NCI-H1436 treated with DMSO at 0.1 percent for 48 hours (cell line): Measurements from ENCODE around the gene RALY.
"Not testable (repeated sequence)": the region's sequence is repeated elsewhere in the genome, so short reads cannot be mapped to it uniquely, and the experiment has no call there.

Source experiments
- DNase-seq: peaks from one replicate; lab custom pipeline; 2025; lab: John Stamatoyannopoulos, UW

The RALY gene

DNA sequence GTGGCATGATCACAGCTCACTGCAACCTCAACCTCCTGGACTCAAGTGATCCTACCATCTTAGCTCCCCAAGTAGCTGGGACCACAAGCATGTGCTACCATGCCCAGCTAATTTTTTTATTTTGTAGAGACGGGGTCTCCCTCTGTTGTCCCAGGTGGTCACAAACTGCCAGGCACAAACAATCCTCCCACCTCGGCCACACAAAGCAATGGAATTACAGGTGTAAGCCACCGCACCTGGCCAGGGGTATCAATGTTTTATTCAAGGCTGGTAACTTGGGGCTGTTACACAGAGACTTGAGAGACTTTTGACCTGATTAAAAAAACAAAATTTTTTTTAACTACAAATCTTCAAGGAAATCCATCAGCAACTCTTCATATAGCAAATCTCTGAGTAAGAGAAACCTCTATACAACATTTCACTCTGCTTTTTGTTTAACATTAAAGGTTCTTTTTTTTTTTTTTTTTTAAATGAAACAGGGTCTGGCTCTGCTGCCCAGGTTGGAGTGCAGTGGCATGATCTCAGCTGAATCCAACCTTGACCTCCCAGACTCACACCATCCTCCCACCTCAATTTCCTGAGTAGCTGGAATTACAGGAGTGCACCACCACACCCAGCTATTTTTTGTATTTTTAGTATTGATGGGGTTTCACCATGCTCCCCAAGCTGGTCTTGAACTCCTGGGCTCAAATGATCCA lies 112.4 kb downstream of the RALY start:
- DNase-seq, result no peak

- DNase-seq, result no peak
Measured at GRCh38 chr20:34108616-34109174, 115.0 kb downstream of the RALY start.

- no peak for DNase-seq
Measured at GRCh38 chr20:34109442-34109841, 115.7 kb downstream of the RALY start.

GRCh38 chr20:34110025-34110744 lies 116.5 kb downstream of the RALY start:
- DNase-seq, result no peak

DNA sequence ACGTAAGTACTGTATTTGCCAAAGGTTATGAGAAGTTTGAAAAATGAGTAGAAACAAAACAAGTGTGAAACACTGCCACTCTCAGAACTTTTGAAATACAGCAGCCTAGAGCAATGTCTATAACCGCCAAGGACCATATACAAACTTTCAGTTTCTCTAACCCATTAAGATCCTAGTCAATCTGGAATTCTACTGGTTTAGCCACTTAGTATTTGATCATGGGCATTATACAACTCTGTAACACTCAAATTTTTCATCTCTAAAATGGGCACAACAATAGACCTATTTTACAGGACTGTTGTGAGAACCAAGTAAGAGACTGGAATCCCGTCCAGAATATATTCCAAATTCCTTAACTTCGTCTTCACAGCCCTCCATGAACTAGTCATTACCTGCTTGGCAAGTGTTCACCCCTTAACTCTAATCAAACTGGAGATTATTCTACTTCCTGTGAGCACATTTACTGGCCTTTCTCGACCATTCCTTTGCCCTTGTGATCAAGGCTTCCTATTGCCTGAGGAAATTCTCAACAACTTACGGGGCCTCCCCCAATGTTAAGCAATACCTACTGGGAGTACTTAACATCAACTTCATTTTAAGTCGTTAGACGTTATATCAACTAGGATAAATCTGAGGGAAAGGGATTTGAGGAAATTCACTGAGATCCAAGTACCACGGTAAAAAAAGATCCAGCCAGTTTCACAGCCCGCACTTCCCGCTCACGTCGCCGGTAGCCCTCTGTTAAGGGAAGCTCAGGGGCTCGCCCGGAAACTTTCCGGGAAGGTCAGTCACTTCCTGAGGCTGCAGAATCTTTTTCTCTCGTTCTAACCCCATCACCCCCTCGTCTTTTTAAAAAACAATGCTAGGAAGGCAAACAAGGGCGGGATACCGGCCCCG lies 117.3 kb downstream of the RALY start:
- DNase-seq, result no peak

- DNase-seq, result peak; percentile 94
Measured at GRCh38 chr20:34111702-34112599, 118.2 kb downstream of the RALY start, which contains the start of gene EIF2S2. Gene EIF2S2 (minus strand): TSS chr20:34112243. CDS start chr20:34112110, 133 bp downstream.

GRCh38 chr20:34112600-34113101 lies 118.9 kb downstream of the RALY start:
- DNase-seq, result no peak

DNA sequence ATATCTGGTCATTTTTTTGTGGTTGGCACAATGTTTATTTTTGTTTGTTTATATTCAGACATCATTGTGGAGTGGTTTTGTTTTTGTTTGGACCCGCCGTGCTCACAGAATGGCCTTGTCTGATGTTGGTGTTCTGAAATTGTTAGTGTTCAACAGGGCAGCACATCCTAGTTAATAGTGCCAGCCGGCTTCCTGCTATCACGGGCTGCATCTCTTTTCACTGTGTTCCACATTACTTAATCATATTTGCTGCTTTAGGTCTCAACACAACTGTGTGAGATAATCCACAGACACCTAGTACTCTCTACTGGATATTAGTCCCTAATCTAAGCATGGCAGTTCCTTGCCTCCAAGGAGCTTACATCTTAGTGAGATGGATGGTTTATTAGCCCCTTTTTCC lies 121.1 kb downstream of the RALY start:
- no peak for DNase-seq

GRCh38 chr20:34115232-34115631 lies 121.5 kb downstream of the RALY start:
- no peak for DNase-seq

DNA sequence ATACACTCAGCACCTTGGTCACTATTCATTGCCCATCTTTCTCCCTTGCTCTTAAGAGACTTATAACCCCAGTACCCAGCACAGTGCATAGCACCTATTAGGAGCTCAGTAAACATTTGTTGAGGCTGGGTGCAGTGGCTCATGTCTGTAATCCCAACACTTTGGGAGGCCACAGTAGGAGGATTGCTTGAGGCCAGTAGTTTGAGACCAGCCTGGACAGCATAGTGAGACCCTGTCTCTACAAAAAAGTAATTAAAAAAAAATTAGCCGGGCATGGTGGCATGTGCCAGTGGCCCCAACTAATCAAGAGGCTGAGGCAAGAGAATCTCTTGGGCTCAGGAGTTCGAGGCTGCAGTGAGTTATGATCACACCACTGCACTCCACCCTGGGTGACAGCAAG lies 126.5 kb downstream of the RALY start:
- no peak for DNase-seq

GRCh38 chr20:34122274-34122980 lies 128.7 kb downstream of the RALY start:
- DNase-seq, result no peak

GRCh38 chr20:34123309-34123708 lies 129.6 kb downstream of the RALY start:
- no peak for DNase-seq

GRCh38 chr20:34124469-34125249 lies 130.9 kb downstream of the RALY start:
- DNase-seq, result no peak

DNA sequence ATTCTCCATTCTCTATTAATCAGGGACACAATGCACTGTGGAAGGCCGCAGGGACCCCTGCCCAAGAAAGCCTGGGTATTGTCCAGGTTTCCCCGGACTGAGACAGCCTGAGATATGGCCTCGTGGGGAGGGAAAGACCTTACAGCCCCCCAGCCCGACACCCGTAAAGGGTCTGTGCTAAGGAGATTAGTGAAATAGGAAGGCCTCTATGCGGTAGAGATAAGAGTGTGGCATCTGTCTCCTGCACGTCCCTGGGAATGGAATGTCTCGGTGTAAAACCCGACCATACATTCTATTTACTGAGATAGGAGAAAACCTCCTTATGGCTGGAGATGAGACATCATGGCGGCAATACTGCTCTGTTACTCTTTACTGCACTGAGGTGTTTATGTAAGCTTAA lies 134.1 kb downstream of the RALY start:
- DNase-seq, result no peak

DNA sequence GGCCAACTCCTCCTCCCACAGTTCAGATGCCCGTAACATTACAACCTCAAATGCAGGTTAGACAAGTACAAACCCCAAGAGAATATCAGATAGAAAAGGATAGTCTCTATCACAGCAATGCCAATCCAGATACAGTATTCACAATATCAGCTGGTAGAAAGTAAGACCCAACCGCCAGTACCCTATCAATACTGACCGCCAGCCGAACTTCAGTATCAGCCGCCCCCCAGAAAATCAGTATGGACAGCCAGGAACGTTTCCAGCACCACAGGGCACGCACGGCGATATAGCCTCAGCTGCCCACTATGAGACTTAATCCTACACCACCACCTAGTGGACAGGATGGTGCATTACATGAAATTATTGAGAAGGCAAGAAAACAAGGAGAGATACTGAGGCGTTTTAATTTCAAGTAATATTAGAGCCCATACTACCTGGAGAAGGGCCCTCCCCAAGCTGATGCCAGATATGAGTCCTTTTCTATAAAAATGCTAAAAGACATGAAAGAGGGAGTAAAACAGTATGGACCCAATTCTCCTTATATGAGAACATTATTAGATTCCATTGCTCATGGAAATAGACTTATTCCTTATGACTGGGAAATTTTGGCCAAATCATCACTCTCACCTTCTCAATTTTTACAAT lies 135.9 kb downstream of the RALY start:
- peak; percentile 12 for DNase-seq

DNA sequence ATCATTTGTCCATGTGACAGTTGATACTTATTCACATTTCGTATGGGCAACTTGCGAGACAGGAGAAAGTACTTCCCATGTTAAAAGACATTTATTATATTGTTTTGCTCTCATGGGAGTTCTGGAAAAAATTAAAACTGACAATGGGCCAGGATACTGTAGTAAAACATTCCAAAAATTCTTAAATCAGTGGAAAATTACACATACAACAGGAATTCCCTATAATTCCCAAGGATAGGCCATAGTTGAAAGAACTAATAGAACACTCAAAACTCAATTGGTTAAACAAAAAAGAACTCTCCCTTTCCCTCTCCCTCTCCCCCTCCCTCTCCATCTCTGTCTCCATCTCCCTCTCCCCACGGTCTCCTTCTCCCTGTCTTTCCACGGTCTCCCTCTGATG lies 137.8 kb downstream of the RALY start:
- DNase-seq, result no peak

GRCh38 chr20:34132491-34132890 lies 138.8 kb downstream of the RALY start:
- not testable (repeated sequence) for DNase-seq

DNA sequence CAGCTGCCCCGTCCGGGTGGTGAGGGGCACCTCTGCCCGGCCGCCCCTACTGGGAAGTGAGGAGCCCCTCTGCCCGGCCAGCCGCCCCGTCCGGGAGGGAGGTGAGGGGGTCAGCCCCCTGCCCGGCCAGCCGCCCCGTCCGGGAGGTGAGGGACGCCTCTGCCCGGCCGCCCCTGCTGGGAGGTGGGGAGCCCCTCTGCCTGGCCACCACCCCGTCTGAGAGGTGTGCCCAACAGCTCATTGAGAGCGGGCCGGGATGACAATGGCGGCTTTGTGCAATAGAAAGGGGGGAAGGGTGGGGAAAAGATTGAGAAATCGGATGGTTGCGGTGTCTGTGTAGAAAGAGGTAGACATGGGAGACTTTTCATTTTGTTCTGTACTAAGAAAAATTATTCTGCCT lies 139.2 kb downstream of the RALY start:
- DNase-seq, result not testable (repeated sequence)

DNA sequence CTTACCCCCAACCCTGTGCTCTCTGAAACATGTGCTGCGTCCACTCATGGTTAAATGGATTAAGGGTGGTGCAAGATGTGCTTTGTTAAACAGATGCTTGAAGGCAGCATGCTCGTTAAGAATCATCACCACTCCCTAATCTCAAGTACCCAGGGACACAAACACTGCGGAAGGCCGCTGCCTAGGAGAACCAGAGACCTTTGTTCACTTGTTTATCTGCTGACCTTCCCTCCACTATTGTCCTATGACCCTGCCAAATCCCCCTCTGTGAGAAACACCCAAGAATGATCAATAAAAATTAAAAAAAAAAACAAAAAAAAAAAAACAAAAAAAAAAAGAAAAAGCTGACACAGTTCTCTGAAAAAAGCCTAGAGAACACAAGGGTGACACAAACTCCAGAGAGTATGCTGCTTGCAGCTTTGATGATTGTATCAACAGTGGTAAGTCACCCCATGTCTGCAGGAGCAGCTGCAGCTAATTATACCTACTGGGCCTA lies 139.7 kb downstream of the RALY start:
- not testable (repeated sequence) for DNase-seq
